ENCODE measurements around the gene KIF3C.
A peak's percentile ranks its signal among the peaks of the same experiment; 100 is the strongest.
"Not testable (repeated sequence)": the region's sequence is repeated elsewhere in the genome, so short reads cannot be mapped to it uniquely, and the experiment has no call there.

KIF3C gene

DNA sequence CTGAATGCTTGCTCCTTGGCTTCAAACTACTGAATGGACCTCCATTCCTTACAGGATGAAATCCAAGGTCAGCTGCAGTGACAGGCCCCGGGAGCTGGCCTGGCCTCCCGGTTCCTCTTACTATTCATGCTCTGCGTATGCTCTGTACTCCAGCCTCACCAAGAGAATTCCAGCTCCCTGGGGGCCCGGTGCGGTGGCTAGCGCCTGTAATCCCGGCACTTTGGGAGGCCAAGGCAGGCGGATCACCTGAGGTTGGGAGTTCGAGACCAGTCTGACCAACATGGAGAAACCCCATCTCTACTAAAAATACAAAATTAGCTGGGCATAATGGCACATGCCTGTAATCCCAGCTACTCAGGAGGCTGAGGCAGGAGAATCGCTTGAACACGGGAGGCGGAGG lies 23.7 kb downstream of the KIF3C start:
- not testable (repeated sequence) for DNase-seq

DNA sequence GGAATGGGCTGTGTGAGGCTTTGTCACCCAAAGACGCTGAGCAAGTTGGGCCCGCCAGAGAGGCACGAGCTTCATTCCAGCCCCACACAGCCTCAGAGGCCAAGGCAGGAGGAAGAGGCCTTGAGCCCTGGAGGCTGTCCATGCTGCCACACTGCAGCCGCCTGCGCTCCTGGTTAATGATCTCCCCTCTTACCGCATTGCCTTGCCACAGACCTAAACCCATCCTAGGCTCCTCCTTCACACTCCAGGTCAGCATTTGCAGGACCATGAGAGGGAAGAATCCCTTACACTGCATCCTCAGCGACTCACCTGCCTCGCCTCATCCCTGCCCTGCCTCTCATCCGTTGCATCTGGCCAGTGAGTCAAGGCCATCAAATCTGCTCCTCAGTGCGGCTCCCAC lies 24.6 kb downstream of the KIF3C start:
- no peak for DNase-seq

DNA sequence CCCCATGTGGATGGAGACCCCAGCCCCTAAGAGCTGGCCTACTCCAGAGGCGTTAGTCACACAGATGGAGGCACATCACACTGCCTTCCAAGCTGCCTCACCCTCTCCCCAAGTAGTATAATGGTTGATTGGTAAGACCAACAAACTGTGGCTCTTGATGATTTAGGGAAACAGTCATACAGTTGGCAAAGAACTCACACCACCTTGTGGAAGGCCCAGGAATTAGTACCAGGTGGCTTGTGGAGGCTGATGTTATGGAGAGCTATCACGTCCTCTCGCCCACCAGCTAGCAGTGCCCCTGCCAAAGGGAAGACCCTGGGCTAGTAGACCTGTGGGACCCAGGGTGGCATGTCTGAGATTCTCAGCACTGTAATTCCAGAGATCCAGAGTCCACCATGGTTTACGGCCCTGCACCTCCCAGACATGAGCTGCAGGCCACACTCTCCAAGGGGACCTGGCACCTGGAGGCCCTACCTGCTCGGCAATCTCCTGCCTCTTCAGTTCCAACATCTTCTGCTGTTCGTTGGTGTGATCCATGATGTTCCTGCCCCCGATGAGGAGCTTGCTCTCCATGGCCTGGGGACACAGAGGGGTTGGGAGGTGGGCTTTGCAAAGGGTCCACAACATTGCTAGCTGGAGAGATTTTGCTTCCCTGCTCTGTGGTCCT lies 26.3 kb downstream of the KIF3C start:
- DNase-seq, result no peak

DNA sequence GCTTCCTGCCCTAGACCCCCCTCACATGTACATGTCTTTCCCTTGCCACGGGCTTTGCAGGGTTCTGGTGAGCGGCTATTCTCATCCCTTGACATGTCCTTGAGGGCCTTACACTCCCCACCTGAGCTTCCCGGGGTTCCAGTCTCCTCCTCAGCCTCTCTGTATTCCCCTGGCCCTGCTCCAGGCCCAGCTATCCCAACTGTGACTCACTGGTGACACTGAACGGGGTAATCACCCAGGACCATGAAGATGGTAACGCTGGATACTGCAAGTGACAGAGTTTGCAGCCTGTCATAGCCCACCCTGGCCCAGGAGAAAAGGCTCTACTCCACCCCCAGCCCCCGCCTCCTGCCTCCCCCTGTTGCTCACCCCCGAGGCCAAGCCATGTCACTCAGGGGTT lies 27.3 kb downstream of the KIF3C start:
- no peak for DNase-seq

DNA sequence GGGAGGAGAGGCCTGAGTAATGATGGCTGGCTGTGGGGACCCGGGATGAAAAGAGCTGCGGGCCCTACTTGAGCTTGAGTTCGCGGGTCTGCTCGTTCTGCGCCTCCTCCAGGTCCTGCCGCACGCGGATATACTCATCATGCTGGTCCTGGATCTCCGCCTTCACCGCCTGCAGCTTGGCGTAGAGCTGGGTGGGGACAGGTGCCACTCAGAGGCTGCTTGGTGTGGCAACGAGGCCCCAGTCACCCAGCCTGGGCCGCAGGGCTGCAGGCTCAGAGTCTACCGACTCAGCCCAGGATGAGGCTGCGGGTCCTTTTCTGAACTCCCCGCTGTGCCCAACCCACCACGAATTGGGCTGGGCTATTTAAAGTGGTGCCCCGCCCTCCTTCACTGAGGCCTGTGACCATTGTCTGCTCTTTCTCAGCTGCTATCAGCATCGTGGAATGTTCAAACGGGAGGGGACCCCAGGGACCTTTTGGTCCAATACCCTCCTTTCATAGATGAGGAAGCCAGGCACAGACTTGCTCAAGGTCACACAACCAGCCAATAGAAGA lies 28.0 kb downstream of the KIF3C start:
- DNase-seq, result no peak

DNA sequence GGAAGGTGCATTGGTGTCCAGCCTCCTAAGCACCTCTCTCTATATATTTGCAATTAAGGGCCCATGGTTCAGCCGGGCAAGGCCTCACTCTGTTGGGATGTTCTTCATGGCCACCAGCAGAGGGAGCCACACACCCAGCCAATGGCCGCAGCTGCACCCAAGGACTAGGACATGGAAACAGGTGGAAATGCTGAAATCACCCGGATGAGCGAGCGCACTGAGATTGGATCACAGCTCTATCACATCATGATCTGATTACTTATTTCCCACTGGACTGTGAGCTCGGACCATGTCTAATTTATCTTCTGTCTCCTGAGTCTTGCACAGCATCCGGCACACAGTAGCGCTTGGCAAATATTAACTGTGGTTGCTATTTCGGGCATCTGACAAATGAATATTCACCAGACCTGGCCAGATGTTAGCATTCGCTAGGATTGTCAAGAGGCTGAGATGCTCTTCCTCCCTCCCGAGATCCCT lies 31.2 kb downstream of the KIF3C start:
- peak; percentile 71 for DNase-seq

DNA sequence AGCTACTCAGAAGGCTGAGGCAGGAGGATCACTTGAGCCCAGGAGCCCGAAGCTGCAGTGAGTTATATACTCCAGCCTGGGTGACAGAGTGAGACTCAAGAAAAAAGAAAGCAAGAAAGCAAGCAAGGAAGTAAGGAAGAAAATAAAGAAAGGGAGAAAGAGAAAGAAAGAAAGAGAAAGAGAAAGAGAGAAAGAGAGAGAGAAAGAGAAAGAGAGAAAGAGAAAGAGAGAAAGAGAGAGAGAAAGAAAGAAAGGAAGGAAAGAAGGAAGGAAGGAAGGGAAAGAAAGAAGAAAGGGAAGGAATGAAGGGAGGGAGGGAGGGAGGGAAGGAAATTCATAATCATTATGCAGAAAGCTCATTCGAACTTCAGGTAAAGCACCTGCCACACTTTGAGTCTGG lies 33.9 kb downstream of the KIF3C start:
- no peak for DNase-seq

DNA sequence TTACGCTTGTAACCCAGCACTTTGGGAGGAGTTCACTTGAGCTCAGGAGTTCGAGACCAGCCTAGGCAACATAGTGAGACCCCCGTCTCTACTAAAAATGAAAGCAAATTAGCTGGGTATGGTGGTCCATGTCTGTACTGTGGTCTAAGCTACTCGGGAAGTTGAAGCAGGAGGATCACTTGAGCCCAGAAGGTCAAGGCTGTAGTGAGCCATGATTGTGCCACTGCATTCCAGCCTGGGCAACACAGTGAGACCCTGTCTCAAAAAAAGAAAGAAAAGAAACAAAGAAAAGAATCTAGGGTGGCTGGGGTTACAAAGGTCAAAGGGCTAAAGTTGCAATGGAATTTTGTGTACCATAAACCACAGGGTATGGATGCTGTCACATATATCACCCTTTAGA lies 41.3 kb downstream of the KIF3C start:
- DNase-seq, result no peak

DNA sequence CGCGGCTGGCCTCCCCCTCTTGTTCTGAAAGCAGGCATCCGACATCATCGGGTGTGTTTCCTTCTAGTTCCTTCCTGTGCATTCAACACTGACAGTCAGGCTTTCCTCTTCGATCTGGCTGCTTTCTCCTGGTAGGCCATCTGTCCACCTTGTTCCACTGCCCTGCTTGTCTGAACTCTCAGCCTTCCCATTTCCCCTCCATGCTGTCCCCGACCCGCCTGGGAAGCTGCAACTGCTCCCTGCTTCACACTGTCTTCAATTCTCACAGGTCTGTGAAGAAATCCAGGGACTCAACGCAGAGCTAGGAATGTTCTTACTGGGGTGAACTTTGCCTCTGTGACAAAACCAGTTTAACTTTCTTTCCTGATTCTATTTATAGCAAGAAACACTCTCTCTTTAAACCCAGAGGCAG lies 43.0 kb downstream of the KIF3C start:
- DNase-seq, result no peak

DNA sequence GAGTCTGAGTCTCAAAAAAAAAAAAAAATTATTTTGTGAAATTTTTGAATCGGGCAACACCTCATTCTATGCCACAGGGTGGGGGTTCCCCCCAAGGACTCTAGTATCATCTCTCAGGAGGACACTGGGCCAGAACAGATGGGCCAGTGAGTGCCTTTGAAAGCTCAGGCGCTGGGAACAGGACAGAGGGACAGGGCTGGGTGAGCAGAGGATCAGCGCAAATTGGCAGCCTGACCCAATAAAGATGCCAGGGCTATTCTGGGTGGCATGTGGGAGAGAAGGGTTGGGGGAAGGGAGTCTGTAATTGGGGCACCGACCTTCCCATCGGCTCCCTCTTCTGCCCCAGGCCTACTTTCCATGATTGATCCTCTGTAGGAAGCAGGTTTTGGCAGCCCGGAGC lies 44.0 kb downstream of the KIF3C start:
- no peak for DNase-seq

DNA sequence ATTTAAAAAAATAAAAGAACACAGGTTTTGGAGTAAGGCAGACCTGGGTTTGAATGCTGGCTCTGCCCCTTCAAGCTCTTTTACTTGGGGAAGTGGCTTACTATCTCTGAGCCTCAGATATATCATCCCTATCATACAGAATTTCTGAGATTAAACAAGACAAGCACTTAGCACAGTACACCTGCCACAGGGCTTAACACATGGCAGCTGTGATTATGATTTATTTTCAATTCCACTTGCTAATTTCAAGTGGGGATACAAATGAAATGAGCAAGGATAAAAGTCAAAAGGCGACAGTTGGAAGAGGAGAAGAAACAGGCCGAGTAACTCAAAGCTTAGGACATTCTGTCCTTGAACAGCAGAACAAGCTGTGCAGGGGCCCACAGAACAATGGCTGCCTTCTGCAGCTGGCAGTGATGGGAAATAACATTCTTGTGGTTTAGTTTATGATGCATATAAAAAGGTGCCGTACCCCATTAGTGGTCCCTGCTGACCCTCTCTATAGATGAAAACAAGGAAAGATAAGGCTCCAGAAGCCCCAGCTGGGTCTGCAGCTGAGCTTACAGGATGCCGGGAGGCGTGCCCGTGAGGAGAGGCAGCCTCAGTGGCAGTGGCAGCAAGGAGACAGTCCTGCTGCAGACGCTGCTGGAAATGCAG lies 45.3 kb downstream of the KIF3C start:
- DNase-seq, result no peak

DNA sequence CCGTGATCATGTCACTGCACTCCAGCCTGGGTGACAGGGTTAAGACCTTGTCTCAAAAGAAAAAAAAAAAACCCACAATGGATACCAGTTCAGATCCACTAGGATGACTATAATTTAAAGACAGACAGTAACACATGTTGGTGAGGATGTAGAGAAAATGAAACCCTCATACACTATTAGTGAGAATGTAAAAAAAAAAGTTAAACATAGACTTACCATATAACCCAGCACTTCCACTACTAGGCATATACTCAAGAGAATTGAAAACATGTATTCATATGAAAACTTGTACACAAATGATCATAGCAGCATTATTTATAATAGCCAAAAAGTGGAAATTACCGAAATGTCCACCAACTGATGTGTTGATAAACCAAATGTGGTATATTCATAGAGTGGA lies 48.7 kb downstream of the KIF3C start:
- DNase-seq, result no peak

DNA sequence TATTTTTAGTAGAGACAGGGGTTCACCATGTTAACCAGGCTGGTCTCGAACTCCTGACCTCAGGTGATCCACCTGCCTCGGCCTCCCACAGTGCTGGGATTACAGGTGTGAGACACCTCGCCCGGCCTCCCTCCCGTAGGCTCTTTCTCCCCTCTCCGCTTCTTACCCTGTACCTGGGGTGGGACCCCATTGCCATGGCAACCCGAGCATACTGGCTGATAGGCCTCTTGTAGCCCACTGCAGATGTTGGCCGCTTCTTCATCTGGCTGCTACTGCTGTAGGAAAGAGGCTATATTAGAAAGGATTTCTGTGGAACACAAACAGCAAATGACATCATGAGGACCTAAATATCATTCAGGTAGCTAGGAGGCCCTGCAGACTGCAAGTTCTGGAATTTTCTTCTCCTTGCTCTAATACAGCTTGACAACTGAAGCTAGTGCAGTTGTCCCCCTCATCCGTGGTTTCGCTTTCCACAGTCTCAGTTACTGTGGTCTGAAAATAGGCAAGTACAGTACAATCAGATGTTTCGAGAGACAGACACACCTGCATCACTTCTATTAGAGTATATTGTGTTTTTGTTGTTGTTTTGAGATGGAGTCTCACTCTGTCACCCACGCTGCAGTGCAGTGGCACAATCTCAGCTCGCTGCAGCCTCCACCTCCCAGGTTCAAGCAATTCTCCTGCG lies 52.4 kb downstream of the KIF3C start:
- DNase-seq, result no peak

DNA sequence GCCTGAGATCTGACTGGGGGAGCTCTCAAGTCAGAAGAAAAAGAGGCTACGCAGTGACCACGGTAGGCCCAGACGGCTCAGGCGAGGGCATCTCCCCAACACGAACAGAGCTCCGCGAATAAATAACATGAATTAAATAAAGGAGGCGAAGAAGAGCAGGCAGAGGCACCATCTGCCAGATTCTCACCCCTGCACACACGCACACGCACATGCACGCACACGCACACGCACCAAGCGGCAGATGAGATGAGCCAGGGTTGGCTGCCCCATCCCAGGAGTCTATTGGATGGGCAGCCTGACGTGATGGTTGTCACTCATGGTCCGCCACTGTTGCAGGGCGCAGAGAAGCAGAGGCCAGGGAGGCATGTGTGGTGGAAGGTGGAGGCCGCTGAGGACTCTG lies 53.6 kb downstream of the KIF3C start:
- no peak for DNase-seq

DNA sequence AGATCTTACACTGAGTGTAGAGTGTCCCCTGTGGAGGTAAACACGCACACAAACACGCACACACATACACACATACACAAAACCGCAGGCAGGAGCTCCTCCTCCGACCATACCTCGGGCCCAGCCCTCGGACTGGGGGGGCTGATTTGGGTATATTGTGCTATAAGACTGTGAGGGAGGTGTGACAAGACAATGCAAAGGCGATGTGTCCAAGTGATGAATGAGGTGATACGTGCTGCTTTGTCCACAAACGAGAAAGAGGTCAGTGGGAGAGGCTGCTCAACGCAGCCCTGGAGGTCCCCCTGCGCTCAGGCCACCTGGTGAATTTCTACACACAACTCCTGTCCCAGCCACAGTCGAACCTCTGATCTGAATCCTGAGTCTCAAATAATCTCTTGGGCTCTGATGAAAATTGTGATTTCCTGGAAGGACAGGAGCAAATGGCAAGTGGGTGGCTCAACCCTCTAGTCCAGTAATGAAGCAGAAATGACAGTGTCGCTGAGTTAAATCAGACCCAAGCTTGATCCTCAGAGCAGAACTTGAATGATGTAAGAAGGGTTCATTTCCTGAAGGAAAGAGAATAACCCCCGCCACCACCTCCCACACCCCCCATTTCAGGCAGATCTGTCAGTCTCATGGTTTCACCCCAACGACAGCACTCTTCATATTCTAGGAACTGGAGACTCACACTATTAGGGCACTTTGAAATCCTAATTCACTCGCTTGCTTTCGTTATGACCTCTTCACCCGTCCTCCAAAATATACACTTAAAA lies 55.1 kb downstream of the KIF3C start:
- no peak for DNase-seq

DNA sequence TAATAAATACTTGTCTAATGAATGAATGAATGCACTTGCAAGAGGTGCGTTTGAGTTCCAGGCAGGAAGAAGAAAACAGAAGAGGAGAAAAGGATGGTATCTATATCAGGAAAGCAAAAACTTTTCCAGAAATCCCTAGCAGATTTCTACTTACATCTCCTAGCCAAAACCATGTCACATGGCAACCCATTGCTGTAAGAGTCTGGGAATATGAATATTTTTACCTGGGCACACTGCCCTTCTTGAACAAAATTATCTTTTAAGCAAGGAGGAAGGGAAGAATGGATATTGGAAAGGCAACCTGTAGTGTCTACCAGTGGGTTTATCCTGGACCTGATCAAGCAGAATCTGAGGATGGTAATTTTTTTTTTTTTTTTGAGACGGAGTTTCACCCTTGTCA lies 59.8 kb downstream of the KIF3C start:
- no peak for DNase-seq

DNA sequence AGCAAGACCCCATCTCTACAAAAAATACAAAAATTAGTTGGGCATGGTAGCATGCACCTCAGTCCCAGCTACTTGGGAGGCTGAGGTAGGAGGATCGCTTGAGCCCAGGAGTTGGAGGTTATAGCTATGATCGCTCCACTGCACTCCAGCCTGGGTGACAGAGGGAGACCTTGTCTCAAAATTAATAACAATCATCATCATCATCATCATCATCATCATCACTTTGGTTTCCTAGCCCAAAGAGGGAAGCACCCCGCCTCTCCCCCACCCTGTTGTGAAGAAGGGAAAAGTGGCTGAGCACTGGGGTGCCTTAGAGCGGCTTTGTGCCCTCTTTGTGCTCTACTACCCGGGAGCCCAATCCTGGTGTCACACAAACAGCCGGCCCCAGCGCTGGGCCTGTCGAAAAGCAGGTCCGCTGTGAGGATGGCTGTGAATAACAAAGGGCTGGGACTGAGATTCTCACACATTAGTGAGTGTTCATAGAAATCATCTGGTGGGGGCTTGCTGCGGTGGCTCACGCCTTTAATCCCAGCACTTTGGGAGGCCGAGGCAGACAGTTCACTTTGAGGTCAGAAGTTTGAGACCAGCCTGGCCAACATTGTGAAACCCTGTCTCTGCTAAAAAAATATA lies 61.4 kb downstream of the KIF3C start:
- no peak for DNase-seq

DNA sequence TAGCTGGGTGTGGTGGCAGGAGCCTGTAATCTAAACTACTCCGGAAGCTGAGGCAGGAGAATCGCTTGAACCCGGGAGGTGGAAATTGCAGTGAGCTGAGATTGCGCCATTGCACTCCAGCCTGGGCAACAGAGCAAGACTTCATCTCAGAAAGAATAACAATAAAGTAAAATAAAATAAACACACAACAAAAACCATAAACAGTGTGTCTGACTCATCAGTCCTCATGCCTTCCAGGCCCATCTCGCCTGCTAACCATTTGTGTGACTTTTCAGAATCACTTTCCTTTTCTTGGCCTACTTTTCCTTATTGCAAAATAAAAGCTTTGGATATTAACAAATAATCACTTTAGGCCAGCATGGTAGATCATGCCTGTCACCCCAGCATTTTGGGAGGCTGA lies 62.0 kb downstream of the KIF3C start:
- no peak for DNase-seq

DNA sequence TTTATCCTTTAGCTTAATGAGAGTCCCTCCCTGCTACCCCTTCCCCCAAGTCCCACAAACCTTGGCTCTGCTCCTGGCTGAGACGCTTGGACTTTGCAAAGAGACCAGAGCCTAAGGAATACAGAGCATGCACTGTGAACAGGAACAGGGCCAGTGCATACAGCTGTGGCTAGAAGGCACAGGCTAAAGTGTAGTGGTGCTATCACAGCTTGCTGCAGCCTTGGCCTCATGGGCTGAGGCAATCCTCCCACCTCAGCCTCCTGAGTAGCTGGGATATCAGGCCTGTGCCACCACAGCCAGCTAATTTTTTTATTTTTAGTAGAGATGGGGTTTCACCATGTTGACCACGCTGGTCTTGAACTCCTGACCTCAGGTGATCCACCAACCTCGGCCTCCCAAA lies 64.5 kb downstream of the KIF3C start:
- DNase-seq, result no peak

DNA sequence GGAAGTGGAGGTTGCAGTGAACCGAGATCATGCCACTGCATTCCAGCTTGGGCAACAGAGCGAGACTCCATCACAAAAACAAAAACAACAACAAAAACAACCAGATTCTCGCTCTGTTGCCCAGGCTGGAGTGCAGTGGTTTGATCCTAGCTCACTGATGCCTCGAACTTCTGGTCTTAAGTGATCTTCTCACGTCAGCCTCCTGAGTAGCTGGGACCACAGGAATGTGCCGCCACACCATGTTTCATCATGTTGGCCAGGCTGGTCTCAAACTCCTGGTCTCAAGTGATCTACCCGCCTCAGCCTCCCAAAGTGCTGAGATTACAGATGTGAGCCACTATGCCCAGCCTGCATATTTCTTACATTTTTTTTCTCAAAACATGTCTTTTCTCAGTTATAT lies 64.9 kb downstream of the KIF3C start:
- not testable (repeated sequence) for DNase-seq

DNA sequence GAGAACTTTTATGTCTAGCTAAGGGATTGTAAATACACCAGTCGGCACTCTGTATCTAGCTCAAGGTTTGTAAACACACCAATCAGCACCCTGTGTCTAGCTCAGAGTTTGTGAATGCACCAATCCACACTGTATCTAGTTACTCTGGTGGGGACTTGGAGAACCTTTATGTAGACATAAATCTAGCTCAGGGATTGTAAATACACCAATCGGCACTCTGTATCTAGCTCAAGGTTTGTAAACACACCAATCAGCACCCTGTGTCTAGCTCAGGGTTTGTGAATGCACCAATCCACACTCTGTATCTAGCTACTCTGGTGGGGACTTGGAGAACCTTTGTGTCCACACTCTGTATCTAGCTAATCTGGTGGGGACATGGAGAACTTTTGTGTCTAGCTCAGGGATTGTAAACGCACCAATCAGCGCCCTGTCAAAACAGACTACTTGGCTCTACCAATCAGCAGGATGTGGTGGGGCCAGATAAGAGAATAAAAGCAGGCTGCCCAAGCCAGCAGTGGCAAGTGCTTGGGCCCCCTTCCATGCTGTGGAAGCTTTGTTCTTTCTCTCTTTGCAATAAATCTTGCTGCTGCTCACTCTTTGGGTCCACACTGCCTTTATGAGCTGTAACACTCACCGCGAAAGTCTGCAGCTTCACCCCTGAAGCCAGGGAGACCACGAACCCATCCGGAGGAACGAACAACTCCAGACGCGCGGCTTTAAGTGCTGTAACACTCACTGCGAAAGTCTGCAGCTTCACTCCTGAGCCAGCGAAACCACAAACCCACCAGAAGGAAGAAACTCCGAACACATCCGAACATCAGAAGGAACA lies 66.1 kb downstream of the KIF3C start:
- not testable (repeated sequence) for DNase-seq

DNA sequence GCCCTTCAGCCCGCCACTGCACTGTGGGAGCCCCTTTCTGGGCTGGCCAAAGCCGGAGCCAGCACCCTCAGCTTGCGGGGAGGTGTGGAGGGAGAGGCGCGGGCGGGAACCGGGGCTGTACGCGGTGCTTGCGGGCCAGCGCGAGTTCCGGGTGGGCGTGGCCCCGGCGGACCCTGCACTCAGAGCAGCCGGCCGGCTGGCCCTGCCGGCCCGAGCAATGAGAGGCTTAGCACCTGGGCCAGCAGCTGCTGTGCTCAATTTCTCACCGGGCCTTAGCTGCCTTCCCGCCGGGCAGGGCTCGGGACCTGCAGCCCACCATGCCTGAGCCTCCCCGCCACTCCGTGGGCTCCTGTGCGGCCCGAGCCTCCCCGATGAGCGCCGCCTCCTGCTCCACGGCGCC lies 66.9 kb downstream of the KIF3C start:
- DNase-seq, result not testable (repeated sequence)
